Right lobe of liver (tissue), 6 donors: Measurements from ENCODE around the gene FUBP3. TPM values are rescaled to one million over a fixed set of nuclear protein-coding genes. Genes with fewer than 3 reads are reported as not detected.

ENCODE experiments used
- ATAC-seq, 4 donors: fragments of 200-7000 bp; cut with Tn5 transposase; one replicate each; pipeline ENCODE4 v1.9.1; 2020; ENCODE audit warnings: mild to moderate bottlenecking in 4 of 4, moderate library complexity in 4 of 4
- DNase-seq, 3 donors: peaks; one replicate each; pipeline ENCODE4 v3.0.0-alpha.2; 2020
- H3K27ac ChIP-seq, 3 donors: fragments of 200-600 bp; one replicate each; pipeline ENCODE4 v1.8.0; 2022
- H3K27me3 ChIP-seq, 2 donors: fragments of 200-600 bp; one replicate each; pipeline ENCODE4 v1.8.0; 2022
- H3K36me3 ChIP-seq, 4 donors: fragments of 200-600 bp; sonication (generic) in 1 of 4; one replicate each; pipeline versions ENCODE4 v1.5.1 to v1.8.0; 2017 to 2022; ENCODE audit warnings: control low read depth in 1 of 4
- H3K4me1 ChIP-seq, 4 donors: fragments of 200-600 bp; sonication (generic) in 1 of 4; one replicate each; pipeline versions ENCODE4 v1.5.1 to v1.8.0; 2017 to 2022; ENCODE audit warnings: control low read depth in 1 of 4
- H3K4me3 ChIP-seq, 3 donors: fragments of 200-600 bp; one replicate each; pipeline ENCODE4 v1.8.0; 2022
- H3K9me3 ChIP-seq, 4 donors: fragments of 200-600 bp; sonication (generic) in 1 of 4; one replicate each; pipeline versions ENCODE4 v1.5.1 to v1.8.0; 2017 to 2022; ENCODE audit warnings: control low read depth in 1 of 4
- POLR2A ChIP-seq: fragments of 450-650 bp; IDR thresholded peaks from one replicate; pipeline ENCODE4 v1.6.1; 2017; ENCODE audit warnings: antibody characterized with exemption, mild to moderate bottlenecking
- WGBS: methylation state at CpG from one replicate; pipeline ENCODE4 v1.1.6; 2018; ENCODE audit warnings: low coverage, low lambda C conversion rate; ENCODE audit not compliant: insufficient coverage; ENCODE audit errors: missing lambda C conversion rate; 5-methylcytosine and 5-hydroxymethylcytosine counted together
- intact Hi-C, 2 donors: fragments of 100-400 bp; cut with DNase I; formaldehyde crosslinking; loops; one replicate each; pipeline versions ENCODE4 v1.11.2 to v1.14.1; 2022
- total RNA-seq, 6 experiments: library from RNA; depleted of rRNA in 2 of 6; stranded (reverse); fragments of >200 nt in 2 of 6; fragmentation: NEBNext Ultra II Directional in 3 of 6; extraction: Animal tissue kit (Norgen Biotek cat#: 25700) in 3 of 6; gene quantifications; one replicate each; pipeline versions ENCODE4 v1.1.0 to v1.2.4, GENCODE V29; 2016 to 2023
- TF ChIP-seq, protein P1 (sequence below), 4 donors: fragments of 200-600 bp in 3 of 4; fragments of 450-650 bp in 1 of 4; IDR thresholded peaks; one replicate each; pipeline versions ENCODE4 v1.5.1 to v1.8.0; 2016 to 2022; ENCODE audit warnings: antibody characterized with exemption in 4 of 4, mild to moderate bottlenecking in 2 of 4
- donor health status: DM: no; HTN: yes; CAD: no.
- donor health status: DM: no; HTN: no; CAD: no.
- donor health status: DM: no; HTN: no; CAD: no.
- donor health status: DM: no; HTN: yes; CAD: no.
- donor health status: DM: no; HTN: yes; CAD: no.

The FUBP3 gene
- total RNA-seq, 6 experiments from 2014 or later, result 21.3 to 35.7 (median 25.2) TPM

DNA sequence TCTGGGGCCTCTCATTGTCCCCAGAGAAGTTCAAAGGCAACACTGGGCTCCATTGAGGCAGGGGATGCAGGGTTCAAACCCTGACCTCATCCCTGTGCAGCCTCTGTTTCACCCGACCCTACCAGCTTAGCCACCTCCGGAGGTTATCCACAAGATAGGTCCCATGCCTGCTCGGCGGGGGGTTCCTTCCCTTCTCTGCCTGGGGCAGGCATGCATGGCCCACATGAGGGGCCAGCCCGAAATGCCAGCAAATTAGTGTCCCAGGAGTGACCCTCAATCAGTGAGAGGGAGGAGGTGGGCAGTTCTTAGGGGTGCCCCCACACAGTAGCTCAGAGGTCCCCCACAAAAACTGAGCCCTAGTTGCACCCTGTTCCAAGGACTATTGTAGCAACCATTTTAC is 24.8 kb upstream of the FUBP3 start:
- TF ChIP-seq, protein P1, sequence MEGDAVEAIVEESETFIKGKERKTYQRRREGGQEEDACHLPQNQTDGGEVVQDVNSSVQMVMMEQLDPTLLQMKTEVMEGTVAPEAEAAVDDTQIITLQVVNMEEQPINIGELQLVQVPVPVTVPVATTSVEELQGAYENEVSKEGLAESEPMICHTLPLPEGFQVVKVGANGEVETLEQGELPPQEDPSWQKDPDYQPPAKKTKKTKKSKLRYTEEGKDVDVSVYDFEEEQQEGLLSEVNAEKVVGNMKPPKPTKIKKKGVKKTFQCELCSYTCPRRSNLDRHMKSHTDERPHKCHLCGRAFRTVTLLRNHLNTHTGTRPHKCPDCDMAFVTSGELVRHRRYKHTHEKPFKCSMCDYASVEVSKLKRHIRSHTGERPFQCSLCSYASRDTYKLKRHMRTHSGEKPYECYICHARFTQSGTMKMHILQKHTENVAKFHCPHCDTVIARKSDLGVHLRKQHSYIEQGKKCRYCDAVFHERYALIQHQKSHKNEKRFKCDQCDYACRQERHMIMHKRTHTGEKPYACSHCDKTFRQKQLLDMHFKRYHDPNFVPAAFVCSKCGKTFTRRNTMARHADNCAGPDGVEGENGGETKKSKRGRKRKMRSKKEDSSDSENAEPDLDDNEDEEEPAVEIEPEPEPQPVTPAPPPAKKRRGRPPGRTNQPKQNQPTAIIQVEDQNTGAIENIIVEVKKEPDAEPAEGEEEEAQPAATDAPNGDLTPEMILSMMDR (IDR thresholded peaks at IDR 0.05), result no peak
- TF ChIP-seq POLR2A, result no peak
- no peaks in the 10 kb centered on the region for H3K27me3 ChIP-seq
- intact Hi-C loops, result no loop called here
- H3K36me3 ChIP-seq, result no peaks in the 10 kb centered on the region
- no CpG with 5 or more reads among the region's 5 CpGs for WGBS
- no peaks in the 10 kb centered on the region for H3K9me3 ChIP-seq
- H3K27ac ChIP-seq, result no peak overlapping the region
- no peak overlapping the region for H3K4me3 ChIP-seq
- no peak for DNase-seq
- no peaks in the 10 kb centered on the region for H3K4me1 ChIP-seq
- ATAC-seq, result no peak

DNA sequence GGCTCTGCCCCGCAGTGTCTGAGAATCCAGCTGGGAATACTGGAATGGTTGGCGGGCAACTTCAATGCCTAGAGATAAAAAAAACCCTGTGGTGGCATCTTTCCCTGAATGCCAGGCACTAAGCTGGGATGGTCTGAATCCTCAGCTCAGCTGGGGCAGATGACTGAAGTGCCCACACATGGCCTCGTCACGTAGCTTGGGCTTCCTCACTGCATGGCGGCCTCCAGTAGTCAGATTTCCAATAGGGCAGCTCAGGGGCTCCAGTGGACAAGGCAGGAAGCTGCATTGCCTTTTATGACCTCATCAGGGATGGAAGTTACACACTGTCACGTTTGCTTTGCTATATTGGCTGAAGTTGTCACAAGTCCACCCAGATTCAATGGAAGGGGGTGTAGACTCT is 24.3 kb upstream of the FUBP3 start:
- no peak for TF ChIP-seq POLR2A
- Histone ChIP-seq H3K4me3 (no peak overlapping the region), H3K4me1 (no peaks in the 10 kb centered on the region), H3K36me3 (no peaks in the 10 kb centered on the region), H3K9me3 (no peaks in the 10 kb centered on the region), H3K27ac (no peak overlapping the region), H3K27me3 (no peaks in the 10 kb centered on the region)
- ATAC-seq, result no peak
- WGBS, result 82% methylated on average over 3 of the region's 6 CpGs
- DNase-seq, result no peak
- intact Hi-C loops, result no loop called here

DNA sequence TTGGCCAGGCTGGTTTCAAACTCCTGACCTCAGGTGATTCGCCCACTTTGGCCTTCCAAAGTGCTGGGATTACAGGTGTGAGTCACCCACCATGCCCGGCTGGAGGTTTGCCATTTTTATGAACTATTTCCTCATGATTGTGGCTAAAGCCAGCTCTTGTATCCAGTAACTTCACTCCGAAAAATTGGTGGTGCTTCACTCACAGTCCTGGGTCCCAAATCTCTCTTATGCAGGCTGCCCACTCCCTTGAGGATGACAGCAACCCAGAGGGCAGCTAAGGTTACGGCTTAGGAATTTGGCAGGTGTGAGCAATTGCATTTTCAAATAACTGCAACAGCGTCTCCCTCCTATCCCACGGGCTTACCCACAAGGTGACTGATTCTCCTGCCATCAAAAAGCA is 23.4 kb upstream of the FUBP3 start:
- Histone ChIP-seq H3K27ac (no peak overlapping the region), H3K36me3 (no peaks in the 10 kb centered on the region), H3K9me3 (no peaks in the 10 kb centered on the region), H3K4me1 (no peaks in the 10 kb centered on the region), H3K4me3 (no peak overlapping the region), H3K27me3 (no peaks in the 10 kb centered on the region)
- intact Hi-C loops, result no loop called here
- TF ChIP-seq POLR2A, result no peak
- TF ChIP-seq, protein P1 (IDR thresholded peaks at IDR 0.05), result no peak
- ATAC-seq (peak in 1 of 4 donors; percentile 62), DNase-seq (no peak)
- WGBS, result 89% methylated on average over 3 of the region's 6 CpGs

DNA sequence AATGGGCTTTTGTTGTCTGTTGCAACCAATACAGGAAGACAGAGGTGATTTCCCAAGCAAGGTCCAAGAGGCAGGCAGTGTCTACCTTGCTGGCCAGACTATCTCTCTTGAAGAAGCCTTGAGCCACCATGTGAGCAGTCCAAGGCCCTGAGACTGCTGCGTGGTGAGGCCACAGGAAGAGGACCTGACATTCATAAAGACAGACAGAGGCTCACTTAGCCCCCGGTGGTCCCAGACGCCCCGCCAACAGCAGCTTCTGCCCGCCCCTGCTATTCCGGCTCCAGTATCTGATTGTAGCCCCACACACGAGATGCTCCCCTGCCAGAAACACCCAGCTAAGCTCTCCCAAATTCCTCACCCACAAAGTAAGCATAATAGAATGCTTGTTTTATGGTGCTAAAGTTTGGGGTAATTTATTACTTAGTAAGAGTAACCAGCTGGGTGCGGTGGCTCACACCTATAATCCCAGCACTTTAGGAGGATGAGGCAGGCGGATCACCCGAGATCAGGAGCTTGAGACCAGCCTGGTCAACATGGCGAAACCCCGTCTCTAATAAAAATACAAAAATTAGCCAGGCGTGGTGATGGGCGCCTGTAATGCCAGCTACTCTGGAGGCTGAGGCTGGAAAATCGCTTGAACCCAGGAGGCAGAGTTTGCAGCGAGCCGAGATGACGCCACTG is 22.8 kb upstream of the FUBP3 start:
- ATAC-seq (no peak), DNase-seq (peak in 1 of 3 donors; percentile 9)
- Histone ChIP-seq H3K27ac (no peak overlapping the region), H3K9me3 (no peaks in the 10 kb centered on the region), H3K36me3 (no peaks in the 10 kb centered on the region), H3K4me1 (peaks cover 0 to 5% (median 0%) of the 10 kb centered on the region in 4 donors), H3K27me3 (no peaks in the 10 kb centered on the region), H3K4me3 (no peak overlapping the region)
- intact Hi-C loops, result no loop called here
- TF ChIP-seq, protein P1 (IDR thresholded peaks at IDR 0.05), result no peak
- TF ChIP-seq POLR2A, result no peak
- WGBS, result 91% methylated on average over 11 of the region's 18 CpGs

DNA sequence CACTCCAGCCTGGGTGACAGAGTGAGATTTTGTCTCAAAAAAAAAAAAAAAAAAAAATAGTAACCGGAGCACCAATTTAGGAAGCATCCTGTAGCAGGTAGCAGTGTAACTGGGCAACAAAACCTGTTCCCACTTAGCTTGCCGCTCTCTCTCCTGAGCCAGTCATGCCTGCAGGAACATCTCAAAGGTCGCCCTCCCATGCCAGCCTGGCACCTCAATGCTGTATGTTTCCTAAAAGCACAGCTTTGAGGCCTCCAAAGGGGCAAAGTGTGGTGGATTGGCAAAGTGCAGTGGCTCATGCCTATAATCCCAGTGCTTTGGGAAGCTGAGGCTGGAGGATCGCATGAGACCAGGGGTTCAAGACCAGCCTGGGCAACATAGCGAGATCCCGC is 22.3 kb upstream of the FUBP3 start:
- ATAC-seq (peak in 2 of 4 donors; percentile 37 to 42), DNase-seq (peak in 2 of 3 donors; percentile 41 to 63)
- Histone ChIP-seq H3K4me1 (peaks cover 0 to 8% (median 0%) of the 10 kb centered on the region in 4 donors), H3K27me3 (no peaks in the 10 kb centered on the region), H3K4me3 (no peak overlapping the region), H3K9me3 (no peaks in the 10 kb centered on the region), H3K27ac (no peak overlapping the region), H3K36me3 (no peaks in the 10 kb centered on the region)
- TF ChIP-seq POLR2A, result no peak
- TF ChIP-seq, protein P1 (IDR thresholded peaks at IDR 0.05), result no peak
- WGBS, result 96% methylated on average over 4 of the region's 6 CpGs
- intact Hi-C loops, result no loop called here
